HEK293 (cell line): Measurements from ENCODE around the gene AIRE.

ENCODE experiments used
- ZBTB21 ChIP-seq: fragments of 450-650 bp; formaldehyde crosslinking; IDR thresholded peaks from 2 replicates; pipeline ENCODE4 v1.5.1; 2017; ENCODE audit warnings: missing biosample characterization, missing genetic modification characterization
- ZNF426 ChIP-seq: fragments of 450-650 bp; formaldehyde crosslinking; IDR thresholded peaks from 2 replicates; pipeline ENCODE4 v1.5.1; 2017; ENCODE audit warnings: missing biosample characterization, missing genetic modification characterization, mild to moderate bottlenecking, inconsistent platforms, moderate library complexity
- TF ChIP-seq, protein P1 (sequence below): fragments of 450-650 bp; formaldehyde crosslinking; IDR thresholded peaks from 2 replicates; pipeline ENCODE4 v1.5.1; 2016; ENCODE audit warnings: missing biosample characterization, missing genetic modification characterization

DNA sequence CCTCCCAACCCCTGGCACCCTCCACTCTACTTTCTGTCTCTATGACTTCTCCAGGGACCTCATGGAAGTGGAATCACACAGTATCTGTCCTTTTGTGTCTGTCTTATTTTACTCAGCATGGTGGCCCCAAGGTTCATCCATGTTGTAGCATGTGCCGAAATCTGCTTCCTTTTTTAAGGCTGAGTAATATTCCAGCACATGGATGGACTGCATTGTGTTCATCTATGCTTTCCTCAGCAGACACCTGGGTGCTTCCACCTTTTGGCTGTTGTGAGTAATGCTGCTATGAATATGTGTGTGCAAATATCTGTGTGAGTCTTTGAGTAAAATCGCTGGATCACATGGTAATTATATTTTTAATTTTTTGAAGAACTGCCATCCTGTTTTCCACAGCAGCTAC is 12.6 kb downstream of the AIRE start:
- TF ChIP-seq, protein P1, sequence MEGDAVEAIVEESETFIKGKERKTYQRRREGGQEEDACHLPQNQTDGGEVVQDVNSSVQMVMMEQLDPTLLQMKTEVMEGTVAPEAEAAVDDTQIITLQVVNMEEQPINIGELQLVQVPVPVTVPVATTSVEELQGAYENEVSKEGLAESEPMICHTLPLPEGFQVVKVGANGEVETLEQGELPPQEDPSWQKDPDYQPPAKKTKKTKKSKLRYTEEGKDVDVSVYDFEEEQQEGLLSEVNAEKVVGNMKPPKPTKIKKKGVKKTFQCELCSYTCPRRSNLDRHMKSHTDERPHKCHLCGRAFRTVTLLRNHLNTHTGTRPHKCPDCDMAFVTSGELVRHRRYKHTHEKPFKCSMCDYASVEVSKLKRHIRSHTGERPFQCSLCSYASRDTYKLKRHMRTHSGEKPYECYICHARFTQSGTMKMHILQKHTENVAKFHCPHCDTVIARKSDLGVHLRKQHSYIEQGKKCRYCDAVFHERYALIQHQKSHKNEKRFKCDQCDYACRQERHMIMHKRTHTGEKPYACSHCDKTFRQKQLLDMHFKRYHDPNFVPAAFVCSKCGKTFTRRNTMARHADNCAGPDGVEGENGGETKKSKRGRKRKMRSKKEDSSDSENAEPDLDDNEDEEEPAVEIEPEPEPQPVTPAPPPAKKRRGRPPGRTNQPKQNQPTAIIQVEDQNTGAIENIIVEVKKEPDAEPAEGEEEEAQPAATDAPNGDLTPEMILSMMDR (tag by site-specific recombination) = no peak
- TF ChIP-seq ZNF426 (no peak), ZBTB21 (tag by site-specific recombination) (no peak)
